Measurements from ENCODE around the gene MAST4.

DNA sequence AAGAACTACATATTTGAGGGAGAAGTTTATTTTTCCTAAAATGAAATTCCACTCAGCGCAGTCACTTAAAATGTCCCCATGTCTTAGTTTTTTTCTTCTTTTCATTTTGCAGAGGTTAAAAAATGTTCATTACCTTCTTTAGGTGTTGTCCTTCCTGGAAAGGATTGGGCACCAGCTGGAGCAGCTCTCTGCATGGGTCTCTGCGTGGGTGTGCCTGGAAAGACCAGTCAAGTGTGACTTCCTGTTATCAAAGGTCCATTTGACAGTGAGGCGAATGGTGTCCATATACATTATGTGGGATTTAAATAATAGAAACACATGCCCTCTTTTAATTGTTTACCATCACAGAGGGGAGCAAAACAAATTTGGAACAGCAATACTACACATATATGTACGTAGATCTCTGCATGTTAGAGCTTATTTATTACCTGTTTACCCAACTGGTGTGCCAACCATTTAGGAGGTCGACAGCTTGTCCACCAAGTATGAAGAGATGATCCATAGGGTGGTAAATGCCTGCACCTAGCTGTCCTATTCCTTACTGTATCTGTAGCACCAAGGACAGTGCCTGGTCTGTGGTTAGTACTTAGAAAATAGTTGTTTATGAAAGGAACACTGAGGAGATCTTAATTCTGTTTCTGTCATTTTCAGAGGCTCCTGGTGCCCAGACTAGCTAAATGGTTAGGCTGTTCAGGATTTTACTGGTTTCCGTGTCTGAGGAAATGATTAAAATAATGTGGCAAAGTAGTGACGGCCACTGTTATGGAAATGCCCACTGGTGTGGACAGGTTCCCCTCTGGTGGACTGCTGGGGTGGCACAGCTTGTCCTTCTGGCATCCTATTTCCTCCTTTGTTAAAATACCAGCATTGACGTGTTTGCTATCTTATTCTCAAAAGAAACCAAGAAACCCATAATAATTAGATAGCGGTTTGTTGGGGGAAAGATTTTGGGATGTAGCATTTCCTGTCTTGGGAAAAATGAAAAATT lies 200.4 kb downstream of the MAST4 start:
- TF ChIP-seq EZH2 (IDR thresholded peaks at IDR 0.05) = no peak
- TF ChIP-seq POLR2AphosphoS5 (IDR thresholded peaks at IDR 0.05; ENCODE audit: borderline replicate concordance, low read depth, low read length) = no peak
- TF ChIP-seq FOXP2 (optimal IDR thresholded peaks at IDR 0.05; ENCODE audit: control extremely low read depth, extremely low read length, insufficient read depth) = no peak

Measured in SK-N-MC (cell line).